GM23248 (cell line): ENCODE measurements around the gene DCAF5.

Experiments
- EZH2 ChIP-seq: fragments of 200-600 bp; sonication (generic); IDR thresholded peaks from 2 replicates; pipeline ENCODE4 v1.6.1; 2018; ENCODE audit warnings: antibody characterized with exemption, mild to moderate bottlenecking; ENCODE audit not compliant: insufficient read depth, poor library complexity, severe bottlenecking
- EZH2phosphoT487 ChIP-seq: fragments of 200-600 bp; sonication (generic); IDR thresholded peaks from 2 replicates; pipeline ENCODE4 v1.6.1; 2018; ENCODE audit warnings: antibody characterized with exemption, moderate library complexity, mild to moderate bottlenecking, low read depth; ENCODE audit not compliant: insufficient read depth

DNA sequence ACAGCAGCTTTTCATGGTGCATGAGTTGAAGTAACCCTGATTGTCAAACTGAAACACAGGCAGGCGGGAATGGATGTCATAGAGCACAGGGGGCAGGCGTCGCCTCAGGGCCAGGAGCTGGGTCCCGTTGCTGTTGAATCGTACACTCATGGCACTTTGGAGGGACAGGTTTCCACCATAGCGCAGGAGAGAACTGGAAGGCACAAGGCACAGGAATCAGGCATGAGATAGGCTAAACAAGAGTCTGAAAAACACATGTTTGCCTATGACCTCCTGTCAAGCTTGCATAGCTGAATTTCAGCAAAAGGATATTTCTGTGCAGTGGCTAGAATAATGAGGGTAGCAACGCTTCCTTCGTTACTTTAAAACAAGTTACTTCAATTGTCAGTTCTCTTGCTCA, 61.2 kb downstream of the DCAF5 start:
- no peak for TF ChIP-seq EZH2
- TF ChIP-seq EZH2phosphoT487: no peak
